HG03575 (cell line): ENCODE data around the gene C1QTNF2.
A peak's percentile ranks its signal among the peaks of the same experiment; 100 is the strongest.

Experiments
- ATAC-seq: cut with Tn5 transposase; IDR thresholded peaks from one replicate; pipeline ENCODE4 v1.9.1; 2021; ENCODE audit not compliant: unreplicated experiment, insufficient number of reproducible peaks, low FRiP score; ENCODE audit errors: extremely low read depth

C1QTNF2 gene

GRCh38 chr5:160369990-160370712 is at the start of gene C1QTNF2:
TSS of gene C1QTNF2 (minus strand) at chr5:160370626. CDS start at chr5:160355011, 15,615 bp downstream.
- no peak for ATAC-seq

GRCh38 chr5:160420331-160420610 is 49.8 kb upstream of the C1QTNF2 start:
- no peak for ATAC-seq

- ATAC-seq = no peak
These were observed 49.3 kb upstream of the C1QTNF2 start for GRCh38 chr5:160419458-160420330.

GRCh38 chr5:160418561-160419457 is 48.4 kb upstream of the C1QTNF2 start, which contains the start of gene SLU7:
TSS of gene SLU7 (minus strand) at chr5:160419081. CDS start at chr5:160415294, 3,787 bp downstream.
- peak; percentile 55 for ATAC-seq

- peak; percentile 38 for ATAC-seq
These were observed 29.3 kb upstream of the C1QTNF2 start, which contains the start of gene FAM200C for GRCh38 chr5:160399402-160400353. TSS of gene FAM200C (minus strand) at chr5:160400054. CDS start at chr5:160395490, 4,564 bp downstream.

- no peak for ATAC-seq
These were observed 28.4 kb upstream of the C1QTNF2 start for GRCh38 chr5:160398806-160399205.

GRCh38 chr5:160397492-160397891 is 27.1 kb upstream of the C1QTNF2 start:
- no peak for ATAC-seq

GRCh38 chr5:160395111-160395510 is 24.7 kb upstream of the C1QTNF2 start:
- ATAC-seq = no peak

GRCh38 chr5:160390787-160391696 is 20.6 kb upstream of the C1QTNF2 start:
- ATAC-seq = no peak

GRCh38 chr5:160387445-160387844 is 17.0 kb upstream of the C1QTNF2 start:
- ATAC-seq = no peak

- no peak for ATAC-seq
These were observed 15.1 kb upstream of the C1QTNF2 start for GRCh38 chr5:160385496-160385895.

- no peak for ATAC-seq
These were observed 14.3 kb upstream of the C1QTNF2 start for GRCh38 chr5:160384681-160385080.

- no peak for ATAC-seq
These were observed 11.9 kb upstream of the C1QTNF2 start for GRCh38 chr5:160382346-160382745.

GRCh38 chr5:160380041-160380440 is 9.6 kb upstream of the C1QTNF2 start:
- no peak for ATAC-seq

- no peak for ATAC-seq
These were observed 9.1 kb upstream of the C1QTNF2 start for GRCh38 chr5:160379511-160379910.

GRCh38 chr5:160378330-160378729 is 7.9 kb upstream of the C1QTNF2 start:
- no peak for ATAC-seq

- no peak for ATAC-seq
These were observed 7.2 kb upstream of the C1QTNF2 start for GRCh38 chr5:160377651-160378050.
